ENCODE data around the gene LPA. TPM values are rescaled to one million over a fixed set of nuclear protein-coding genes. Genes with fewer than 3 reads are reported as not detected.

Gene LPA
- total RNA-seq, 1 experiment from 2014 or later = 0.13 TPM

GRCh38 chr6:160668589-160668988, 4.5 kb upstream of the LPA start:
- Histone ChIP-seq H3K27me3 (ENCODE audit: insufficient read depth, low read length) (no peaks in the 10 kb centered on the region), H3K4me1 (ENCODE audit: insufficient read depth, low read length) (no peaks in the 10 kb centered on the region), H3K9me3 (ENCODE audit: control insufficient read depth, low read depth, low read length) (no peaks in the 10 kb centered on the region), H3K79me2 (ENCODE audit: insufficient read depth, low read length) (no peaks in the 10 kb centered on the region), H3K4me2 (ENCODE audit: insufficient read depth, insufficient read length, low read length) (no peak overlapping the region), H3K4ac (ENCODE audit: low read depth, low read length) (no peak overlapping the region), H2BK20ac (ENCODE audit: low read depth, low read length, poor library complexity, severe bottlenecking) (no peak overlapping the region), H2BK12ac (ENCODE audit: insufficient read length, low read depth, low read length) (no peak overlapping the region), H4K20me1 (ENCODE audit: control insufficient read depth, insufficient read depth, insufficient read length) (no peaks in the 10 kb centered on the region), H2BK5ac (ENCODE audit: insufficient read length, low read length) (no peak overlapping the region), H3K14ac (ENCODE audit: insufficient read depth, low read length) (no peak overlapping the region), H3K18ac (ENCODE audit: insufficient read length, low read depth, low read length) (no peak overlapping the region), H3K23ac (ENCODE audit: insufficient read length, low read depth, low read length) (no peak overlapping the region), H3K9ac (ENCODE audit: extremely low read depth, insufficient read length, low read length) (no peak overlapping the region), H2BK15ac (ENCODE audit: low read depth, low read length) (no peak overlapping the region), H3K56ac (ENCODE audit: insufficient read length, low read depth, low read length) (no peak overlapping the region), H2BK120ac (ENCODE audit: low read depth, low read length, poor library complexity, severe bottlenecking) (no peak overlapping the region), H2AFZ (ENCODE audit: low read length) (no peak overlapping the region), H3K27ac (ENCODE audit: insufficient read length, low read depth, low read length) (no peak overlapping the region), H4K91ac (ENCODE audit: insufficient read length, low read depth, low read length) (no peak overlapping the region), H4K8ac (replicated peaks; ENCODE audit: insufficient read length, low read depth, low read length) (no peak overlapping the region), H3T11ph (ENCODE audit: low read length) (no peak overlapping the region), H3K79me1 (ENCODE audit: insufficient read depth, low read depth, low read length, poor library complexity, severe bottlenecking) (no peaks in the 10 kb centered on the region), H2AK5ac (ENCODE audit: insufficient read length, low read length) (no peak overlapping the region), H4K5ac (ENCODE audit: insufficient read length, low read depth, low read length) (no peak overlapping the region), H3K23me2 (ENCODE audit: insufficient read length, low read depth, low read length, poor library complexity, severe bottlenecking) (no peaks in the 10 kb centered on the region)
- no peaks in the 10 kb centered on the region for H3K36me3 Mint-ChIP-seq (ENCODE audit: insufficient read depth in 1 of 3, low read depth in 3 of 3)
- no peak for DNase-seq
- no peak overlapping the region for H3K4me3 Mint-ChIP-seq
- H3K27me3 Mint-ChIP-seq (ENCODE audit: low read depth) = peaks cover 27% of the 10 kb centered on the region
- WGBS (ENCODE audit: extremely low coverage, insufficient read length, low lambda C conversion rate) = no CpG with 5 or more reads among the region's 2 CpGs
- no peak overlapping the region for H3K27ac Mint-ChIP-seq
- H3K9me3 Mint-ChIP-seq = peaks cover 6 to 8% of the 10 kb centered on the region in 2 experiments; a peak in 4 of 5 replicates
- no peak for TF ChIP-seq CTCF (conservative IDR thresholded peaks at IDR 0.05)
- peaks cover 0 to 2% of the 10 kb centered on the region in 2 experiments; a peak in 1 of 4 replicates for H3K4me1 Mint-ChIP-seq

Measured in H9 (cell line).